LNCaP clone FGC (cell line): Measurements from ENCODE around the gene HPGDS.

Experiments
- DNase-seq: peaks from one replicate; pipeline ENCODE4 v3.0.0-alpha.2; 2011; ENCODE audit warnings: low read depth
- H3K4me3 ChIP-seq: 2 replicates; pipeline ENCODE4 v1.5.1; 2011; ENCODE audit warnings: mild to moderate bottlenecking, low read depth, low read length, control low read depth
- CTCF ChIP-seq: IDR thresholded peaks from 2 replicates; pipeline ENCODE4 v1.5.1; 2012; ENCODE audit warnings: mild to moderate bottlenecking; ENCODE audit not compliant: control insufficient read depth, insufficient read depth; ENCODE audit errors: extremely low read depth

Gene HPGDS

DNA sequence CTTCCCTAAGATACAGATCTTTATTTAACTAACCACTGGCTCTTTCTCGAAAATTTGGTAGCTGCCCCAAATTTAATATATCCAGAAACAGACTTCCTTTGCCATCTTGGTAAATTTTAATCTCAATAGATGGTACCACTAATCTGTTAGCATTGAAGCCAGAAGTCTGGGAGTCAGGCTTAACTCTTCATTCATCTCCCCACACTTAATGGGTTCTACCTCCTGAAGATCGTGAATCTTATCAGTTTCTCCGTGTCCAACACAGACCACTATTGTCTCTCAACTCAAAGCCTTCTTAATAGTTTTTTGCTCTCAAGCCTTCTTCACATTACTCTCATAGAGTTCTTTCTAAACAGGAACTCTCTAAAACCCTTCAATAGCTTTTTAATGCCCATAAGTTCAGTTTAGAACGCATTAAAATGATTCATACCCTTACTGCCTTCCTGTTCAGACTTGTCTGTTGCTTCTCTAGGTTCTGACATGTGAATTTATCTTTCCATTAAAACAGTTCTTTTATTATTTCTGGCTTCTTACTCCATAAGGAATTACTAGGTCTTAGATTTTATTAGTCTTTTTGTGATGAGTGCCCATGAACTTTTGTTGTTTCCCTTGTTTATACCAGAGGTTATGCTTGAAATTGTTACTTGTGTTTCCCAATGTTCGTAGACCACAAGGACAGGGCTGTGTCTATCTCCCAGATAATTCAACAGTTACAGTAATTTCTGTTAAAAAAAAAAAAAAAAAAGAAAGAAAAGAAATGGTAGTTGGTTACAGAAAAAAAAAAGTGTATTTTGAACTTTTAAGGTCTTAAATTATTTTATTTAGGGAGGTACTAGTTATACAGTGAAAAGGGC lies 80.2 kb downstream of the HPGDS start:
- no peak for TF ChIP-seq CTCF
- no peak for DNase-seq
- no peak overlapping the region for H3K4me3 ChIP-seq

DNA sequence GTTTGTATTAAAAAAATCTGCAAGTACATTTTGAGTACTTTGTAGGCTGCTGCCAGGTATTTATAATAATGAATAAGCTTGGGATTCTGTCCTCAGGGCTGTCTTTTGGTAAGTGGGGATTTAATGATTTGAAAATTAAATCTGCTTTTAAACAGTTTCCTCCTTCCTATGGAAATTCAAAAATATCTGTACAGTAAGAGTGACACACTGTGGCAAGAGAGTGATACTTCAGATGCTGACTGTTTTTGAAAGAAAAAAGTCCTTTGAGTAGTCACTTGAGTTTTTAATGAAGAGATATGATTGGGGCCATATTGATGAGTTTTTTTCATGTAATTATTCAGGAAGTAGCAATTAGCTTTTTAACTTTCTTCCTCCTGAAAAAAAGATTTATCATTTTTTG lies 85.8 kb downstream of the HPGDS start:
- TF ChIP-seq CTCF, result peak; percentile 62
- H3K4me3 ChIP-seq, result no peak overlapping the region
- DNase-seq, result no peak

- no peak for DNase-seq
- no peak overlapping the region for H3K4me3 ChIP-seq
- no peak for TF ChIP-seq CTCF
These were observed 86.4 kb downstream of the HPGDS start for GRCh38 chr4:94256144-94256783.

DNA sequence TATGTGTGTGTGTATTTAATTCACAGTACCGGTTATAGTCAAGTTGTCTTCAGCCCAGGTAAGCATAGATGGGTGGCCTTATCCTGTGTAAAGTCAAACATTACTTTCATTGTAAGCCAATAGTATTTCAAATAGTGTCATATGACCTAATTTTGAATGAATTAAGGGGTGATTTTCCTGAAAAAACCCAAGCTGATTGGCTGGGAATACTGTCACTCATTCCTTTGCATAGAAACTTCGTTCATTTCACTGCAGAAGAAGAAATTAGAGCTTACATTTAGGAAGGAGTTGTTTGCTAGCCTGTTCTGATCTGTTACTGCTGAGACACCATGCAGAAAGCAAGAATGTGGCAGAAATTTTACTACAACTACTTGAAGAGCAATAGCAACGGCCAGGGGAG lies 89.6 kb downstream of the HPGDS start:
- no peak for DNase-seq
- no peak overlapping the region for H3K4me3 ChIP-seq
- no peak for TF ChIP-seq CTCF

DNA sequence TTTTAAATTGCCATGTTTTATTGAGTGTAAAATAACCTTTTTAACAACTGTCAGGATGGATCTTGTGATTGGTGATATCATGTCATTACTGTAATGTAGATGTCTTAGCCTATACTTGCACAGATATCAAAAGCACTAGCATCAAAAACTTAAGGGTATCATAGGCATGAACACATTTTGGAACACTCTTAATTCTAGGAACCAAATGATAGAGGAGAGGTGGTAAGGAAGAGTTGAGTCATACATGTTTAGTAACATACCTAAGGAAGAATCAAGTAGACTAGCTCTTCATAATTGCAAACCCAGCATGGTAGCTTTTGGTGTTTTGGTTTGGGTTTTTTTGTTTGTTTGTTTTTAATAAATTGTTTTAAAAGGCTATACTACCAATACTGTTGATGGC lies 91.5 kb downstream of the HPGDS start:
- TF ChIP-seq CTCF, result no peak
- H3K4me3 ChIP-seq, result no peak overlapping the region
- no peak for DNase-seq
